Prostate gland (tissue), 2 donors: ENCODE data around the gene CSNK1D.

Experiments used
- POLR2A ChIP-seq: fragments of 450-650 bp; IDR thresholded peaks from one replicate; pipeline ENCODE4 v1.6.1; 2016; ENCODE audit warnings: antibody characterized with exemption, mild to moderate bottlenecking
- TF ChIP-seq, protein P1 (sequence below), 4 experiments: fragments of 200-600 bp in 2 of 4; fragments of 450-650 bp in 2 of 4; sonication (generic) in 2 of 4; IDR thresholded peaks; 1 replicate in 3 of 4; 2 replicates in 1 of 4; pipeline ENCODE4 v1.5.1; 2016 to 2019; ENCODE audit warnings: antibody characterized with exemption in 4 of 4, mild to moderate bottlenecking in 2 of 4, moderate library complexity in 2 of 4

DNA sequence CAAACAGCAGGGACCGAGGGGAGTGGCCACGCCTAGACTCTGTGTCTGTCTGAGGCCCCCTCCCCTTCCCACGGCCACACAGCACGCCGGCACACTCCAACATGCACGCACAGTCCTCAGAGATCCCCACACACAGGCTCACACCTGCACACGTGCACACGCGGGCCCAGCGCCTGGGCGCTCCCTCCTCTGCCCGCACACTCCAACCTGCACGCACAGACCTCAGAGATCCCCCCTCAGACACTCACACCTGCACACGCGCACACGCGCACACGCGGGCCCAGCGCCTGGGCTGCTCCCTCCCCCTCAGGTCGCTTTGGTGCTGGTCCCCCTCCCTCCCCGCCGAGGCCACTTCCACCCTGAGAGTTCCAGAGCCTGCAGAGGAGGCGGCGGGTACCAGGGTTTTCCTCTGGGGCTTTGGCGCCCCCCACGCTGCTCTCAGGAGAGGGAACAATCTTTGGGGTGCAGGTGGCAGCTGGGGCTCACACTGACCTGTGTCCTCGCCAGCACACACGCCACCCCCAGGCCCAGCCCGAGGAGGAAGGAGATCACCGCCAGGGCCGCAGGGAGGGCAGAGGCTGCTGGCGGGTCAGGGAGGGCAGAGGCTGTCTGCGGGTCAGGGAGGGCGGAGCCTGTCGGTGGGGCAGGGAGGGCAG lies 42.3 kb upstream of the CSNK1D start:
- TF ChIP-seq POLR2A: no peak
- TF ChIP-seq, protein P1, sequence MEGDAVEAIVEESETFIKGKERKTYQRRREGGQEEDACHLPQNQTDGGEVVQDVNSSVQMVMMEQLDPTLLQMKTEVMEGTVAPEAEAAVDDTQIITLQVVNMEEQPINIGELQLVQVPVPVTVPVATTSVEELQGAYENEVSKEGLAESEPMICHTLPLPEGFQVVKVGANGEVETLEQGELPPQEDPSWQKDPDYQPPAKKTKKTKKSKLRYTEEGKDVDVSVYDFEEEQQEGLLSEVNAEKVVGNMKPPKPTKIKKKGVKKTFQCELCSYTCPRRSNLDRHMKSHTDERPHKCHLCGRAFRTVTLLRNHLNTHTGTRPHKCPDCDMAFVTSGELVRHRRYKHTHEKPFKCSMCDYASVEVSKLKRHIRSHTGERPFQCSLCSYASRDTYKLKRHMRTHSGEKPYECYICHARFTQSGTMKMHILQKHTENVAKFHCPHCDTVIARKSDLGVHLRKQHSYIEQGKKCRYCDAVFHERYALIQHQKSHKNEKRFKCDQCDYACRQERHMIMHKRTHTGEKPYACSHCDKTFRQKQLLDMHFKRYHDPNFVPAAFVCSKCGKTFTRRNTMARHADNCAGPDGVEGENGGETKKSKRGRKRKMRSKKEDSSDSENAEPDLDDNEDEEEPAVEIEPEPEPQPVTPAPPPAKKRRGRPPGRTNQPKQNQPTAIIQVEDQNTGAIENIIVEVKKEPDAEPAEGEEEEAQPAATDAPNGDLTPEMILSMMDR (IDR thresholded peaks at IDR 0.05): no peak
